Hepatocyte (in vitro differentiated cells): ENCODE data around the gene DAPP1.
A peak's percentile ranks its signal among the peaks of the same experiment; 100 is the strongest.

Experiments
- CTCF ChIP-seq: fragments of 200-600 bp; sonication (generic); IDR thresholded peaks from 2 replicates; pipeline ENCODE4 v1.5.1; 2016; ENCODE audit warnings: antibody characterized with exemption, mild to moderate bottlenecking; ENCODE audit not compliant: poor library complexity
- EZH2 ChIP-seq: fragments of 200-600 bp; sonication (generic); IDR thresholded peaks from 2 replicates; pipeline ENCODE4 v1.6.1; 2016; ENCODE audit warnings: antibody characterized with exemption, mild to moderate bottlenecking, borderline replicate concordance
- EZH2phosphoT487 ChIP-seq: fragments of 200-600 bp; sonication (generic); IDR thresholded peaks from one replicate; pipeline ENCODE4 v1.6.1; 2018; ENCODE audit warnings: antibody characterized with exemption, mild to moderate bottlenecking, low read depth, moderate library complexity; ENCODE audit not compliant: unreplicated experiment, severe bottlenecking

GRCh38 chr4:99811850-99812249 lies 4.8 kb upstream of the DAPP1 start:
- TF ChIP-seq EZH2phosphoT487 (no peak), CTCF (peak; percentile 51), EZH2 (no peak)
